OCI-LY7 (cell line): ENCODE data around the gene KRTAP5-3. TPM values are rescaled to one million over a fixed set of nuclear protein-coding genes. Genes with fewer than 3 reads are reported as not detected.
"Not testable (repeated sequence)": the region's sequence is repeated elsewhere in the genome, so short reads cannot be mapped to it uniquely, and the experiment has no call there.

ENCODE experiments used
- BruUV-seq: library from RNA; stranded (reverse); fragments of 400-500 nt; replicated peaks from 2 replicates; lab custom pipeline; 2021; lab: Mats Ljungman, UMichigan
- CTCF ChIA-PET: fragments of 300-600 bp; sonication (Branson Sonifier 250); formaldehyde crosslinking; loops from one replicate; lab custom pipeline; 2022; ENCODE audit warnings: antibody characterized with exemption; ENCODE audit not compliant: unreplicated experiment; lab: Charles Lee
- POLR2A ChIA-PET: fragments of 300-600 bp; sonication (Branson Sonifier 250); formaldehyde crosslinking; loops from one replicate; lab custom pipeline; 2022; ENCODE audit warnings: antibody characterized with exemption; lab: Charles Lee
- DNase-seq: peaks from one replicate; pipeline ENCODE4 v3.0.0-alpha.2; 2015; ENCODE audit warnings: low spot score
- H2AFZ ChIP-seq: fragments of 200-600 bp; sonication (generic), shearing (Covaris generic); 2 replicates; pipeline ENCODE4 v1.6.1; 2014; ENCODE audit warnings: mild to moderate bottlenecking, antibody characterized with exemption, low read length, moderate library complexity
- H3K27ac ChIP-seq: fragments of 200-600 bp; sonication (generic); 2 replicates; pipeline ENCODE4 v1.5.1; 2014; ENCODE audit warnings: mixed run types, low read depth, mild to moderate bottlenecking, moderate library complexity, low read length, inconsistent platforms; ENCODE audit not compliant: poor library complexity, severe bottlenecking
- H3K36me3 ChIP-seq: fragments of 200-600 bp; sonication (generic); 2 replicates; pipeline ENCODE4 v1.6.1; 2014; ENCODE audit warnings: mild to moderate bottlenecking, antibody characterized with exemption, low read length, moderate library complexity, mixed read lengths; ENCODE audit not compliant: insufficient read depth
- H3K4me1 ChIP-seq: fragments of 200-600 bp; sonication (generic); 2 replicates; pipeline ENCODE4 v1.5.1; 2014; ENCODE audit warnings: mild to moderate bottlenecking, low read length; ENCODE audit not compliant: insufficient read depth, poor library complexity, severe bottlenecking
- H3K4me2 ChIP-seq: fragments of 200-600 bp; sonication (generic); 2 replicates; pipeline ENCODE4 v1.6.1; 2014; ENCODE audit warnings: mild to moderate bottlenecking, low read length
- H3K4me3 ChIP-seq: fragments of 200-600 bp; sonication (generic); 2 replicates; pipeline ENCODE4 v1.5.1; 2014; ENCODE audit warnings: mild to moderate bottlenecking, low read depth, low read length; ENCODE audit not compliant: poor library complexity, severe bottlenecking
- H3K79me2 ChIP-seq: fragments of 200-600 bp; sonication (generic); 2 replicates; pipeline ENCODE4 v1.6.1; 2016; ENCODE audit warnings: low read depth, mild to moderate bottlenecking, low read length, moderate library complexity, mixed read lengths; ENCODE audit not compliant: insufficient read depth
- H3K9me2 ChIP-seq: fragments of 200-600 bp; sonication (generic); 2 replicates; pipeline ENCODE4 v1.6.1; 2016; ENCODE audit warnings: mild to moderate bottlenecking, low read length, mixed read lengths; ENCODE audit not compliant: insufficient read depth
- H3K9me3 ChIP-seq: fragments of 200-600 bp; sonication (generic); 2 replicates; pipeline ENCODE4 v1.6.1; 2014; ENCODE audit warnings: mild to moderate bottlenecking, mixed run types, low read length, mixed read lengths
- H4K20me1 ChIP-seq: fragments of 200-600 bp; sonication (generic); 2 replicates; pipeline ENCODE4 v1.6.1; 2014; ENCODE audit warnings: mild to moderate bottlenecking, antibody characterized with exemption, low read length, moderate library complexity, mixed read lengths; ENCODE audit not compliant: insufficient read depth
- EZH2phosphoT487 ChIP-seq: fragments of 200-600 bp; sonication (generic); IDR thresholded peaks from 2 replicates; pipeline ENCODE4 v1.6.1; 2018; ENCODE audit warnings: low read depth, borderline replicate concordance, mild to moderate bottlenecking, mixed run types, antibody characterized with exemption, low read length, moderate library complexity, mixed read lengths
- intact Hi-C: fragments of 100-400 bp; cut with micrococcal nuclease; formaldehyde crosslinking; loops from one replicate; pipeline ENCODE4 v1.10.0; 2022; ENCODE audit not compliant: unreplicated experiment
- total RNA-seq, 2 experiments: library from RNA; depleted of rRNA in 1 of 2; stranded (reverse); fragments of >200 nt in 1 of 2; shearing (Covaris generic) in 1 of 2; gene quantifications; 2 replicates each; pipeline ENCODE4 v1.2.3, GENCODE V29; 2014 to 2022
- TF ChIP-seq, protein P1 (sequence below): fragments of 200-600 bp; sonication (generic); conservative IDR thresholded peaks from 2 replicates; pipeline ENCODE4 v1.5.1; 2014; ENCODE audit warnings: mild to moderate bottlenecking, antibody characterized with exemption, low read length, moderate library complexity, mixed read lengths

KRTAP5-3 gene
- total RNA-seq, 2 experiments from 2014 or later: not detected

DNA sequence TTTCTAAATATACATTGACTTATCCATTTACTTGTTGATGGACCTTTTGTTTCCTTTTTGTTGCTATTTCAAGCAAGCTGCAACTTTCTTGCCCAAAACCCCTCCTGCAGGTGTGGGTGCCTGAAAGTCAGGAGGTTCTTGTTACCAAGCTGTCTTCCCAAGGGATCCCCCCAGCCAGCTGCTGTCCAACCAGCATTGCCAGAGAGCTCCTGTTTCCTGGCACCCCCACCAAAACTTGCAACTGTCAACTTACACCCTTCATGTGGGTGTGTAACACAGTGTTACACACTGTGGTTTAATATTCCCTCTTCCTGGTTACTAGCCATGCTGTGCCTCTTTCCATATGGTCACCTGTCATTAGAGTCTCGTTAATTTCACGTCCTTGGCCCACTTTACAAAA, 21.6 kb downstream of the KRTAP5-3 start:
- no peak overlapping the region for H2AFZ ChIP-seq
- no peaks in the 10 kb centered on the region for H4K20me1 ChIP-seq
- no peak for DNase-seq
- ChIA-PET CTCF (no interaction called here), POLR2A (interaction anchor here (0.7 kb wide), 1 partner anchor 1055 kb away, joined by 3 read pairs; no protein-coding TSS in a partner anchor)
- intact Hi-C loops: no loop called here
- H3K4me1 ChIP-seq: no peaks in the 10 kb centered on the region
- no TSS peak for BruUV-seq
- no peaks in the 10 kb centered on the region for H3K79me2 ChIP-seq
- H3K36me3 ChIP-seq: no peaks in the 10 kb centered on the region
- no peak for TF ChIP-seq EZH2phosphoT487
- TF ChIP-seq, protein P1, sequence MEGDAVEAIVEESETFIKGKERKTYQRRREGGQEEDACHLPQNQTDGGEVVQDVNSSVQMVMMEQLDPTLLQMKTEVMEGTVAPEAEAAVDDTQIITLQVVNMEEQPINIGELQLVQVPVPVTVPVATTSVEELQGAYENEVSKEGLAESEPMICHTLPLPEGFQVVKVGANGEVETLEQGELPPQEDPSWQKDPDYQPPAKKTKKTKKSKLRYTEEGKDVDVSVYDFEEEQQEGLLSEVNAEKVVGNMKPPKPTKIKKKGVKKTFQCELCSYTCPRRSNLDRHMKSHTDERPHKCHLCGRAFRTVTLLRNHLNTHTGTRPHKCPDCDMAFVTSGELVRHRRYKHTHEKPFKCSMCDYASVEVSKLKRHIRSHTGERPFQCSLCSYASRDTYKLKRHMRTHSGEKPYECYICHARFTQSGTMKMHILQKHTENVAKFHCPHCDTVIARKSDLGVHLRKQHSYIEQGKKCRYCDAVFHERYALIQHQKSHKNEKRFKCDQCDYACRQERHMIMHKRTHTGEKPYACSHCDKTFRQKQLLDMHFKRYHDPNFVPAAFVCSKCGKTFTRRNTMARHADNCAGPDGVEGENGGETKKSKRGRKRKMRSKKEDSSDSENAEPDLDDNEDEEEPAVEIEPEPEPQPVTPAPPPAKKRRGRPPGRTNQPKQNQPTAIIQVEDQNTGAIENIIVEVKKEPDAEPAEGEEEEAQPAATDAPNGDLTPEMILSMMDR: no peak
- no peak overlapping the region for H3K27ac ChIP-seq
- no peak overlapping the region for H3K4me3 ChIP-seq
- H3K4me2 ChIP-seq: no peak overlapping the region
- H3K9me3 ChIP-seq: no peaks in the 10 kb centered on the region
- H3K9me2 ChIP-seq: no peaks in the 10 kb centered on the region

DNA sequence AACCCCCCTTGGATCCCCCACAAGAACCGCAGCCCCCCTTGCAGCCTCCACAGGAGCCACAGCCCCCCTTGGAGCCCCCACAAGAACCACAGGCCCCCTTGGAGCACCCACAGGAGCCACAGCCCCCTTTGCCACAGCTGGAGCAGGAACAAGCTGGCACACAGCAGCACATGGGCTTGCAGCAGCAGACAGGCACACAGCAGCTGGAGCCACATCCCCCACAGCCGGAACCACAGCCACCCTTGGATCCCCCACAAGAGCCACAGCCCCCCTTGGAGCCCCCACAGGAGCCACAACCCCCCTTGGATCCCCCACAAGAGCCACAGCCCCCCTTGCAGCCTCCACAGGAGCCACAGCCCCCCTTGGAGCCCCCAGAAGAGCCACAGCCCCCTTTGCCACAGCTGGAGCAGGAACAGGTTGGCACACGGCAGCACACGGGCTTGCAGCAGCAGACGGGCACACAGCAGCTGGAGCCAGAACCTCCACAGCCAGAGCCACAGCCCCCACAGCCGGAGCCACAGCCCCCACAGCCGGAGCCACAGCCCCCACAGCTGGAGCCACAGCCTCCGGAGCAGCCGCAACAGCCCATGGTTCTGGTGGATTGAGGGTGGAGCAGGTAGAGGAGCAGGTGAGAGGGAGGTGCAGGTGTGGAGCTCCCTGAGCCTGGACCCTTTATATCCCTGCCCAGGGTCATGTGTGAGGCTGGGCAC, 23.4 kb downstream of the KRTAP5-3 start, which contains the start of gene KRTAP5-1:
KRTAP5-1 (minus strand) TSS at position 623 of the 710 bp plus-strand sequence; CDS start at position 589, 34 bp downstream.
- H3K9me3 ChIP-seq, H3K9me2 ChIP-seq, POLR2A ChIA-PET, H3K79me2 ChIP-seq, BruUV-seq, intact Hi-C loops, H3K27ac ChIP-seq, H2AFZ ChIP-seq, CTCF ChIA-PET, H3K4me1 ChIP-seq, H4K20me1 ChIP-seq, H3K4me3 ChIP-seq, H3K4me2 ChIP-seq, DNase-seq, H3K36me3 ChIP-seq: not testable (repeated sequence)

DNA sequence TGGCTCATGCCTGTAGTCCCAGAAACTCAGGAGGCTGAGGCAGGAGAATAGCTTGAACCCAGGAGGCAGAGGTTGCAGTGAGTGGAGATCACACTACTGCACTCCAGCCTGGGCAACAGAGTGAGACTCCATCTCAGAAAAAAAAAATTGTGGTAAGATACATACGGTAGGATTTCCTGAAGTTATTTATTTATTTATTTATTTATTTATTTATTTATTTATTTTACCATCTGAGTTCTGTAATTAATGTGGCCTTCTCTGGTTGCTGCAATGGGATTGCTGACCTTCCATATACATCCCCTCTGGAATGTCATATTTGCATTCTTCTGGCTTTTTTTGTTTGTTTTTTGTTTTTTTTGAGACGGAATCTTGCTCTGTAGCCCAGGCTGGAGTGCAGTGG, 25.4 kb downstream of the KRTAP5-3 start:
- H2AFZ ChIP-seq, POLR2A ChIA-PET, H3K4me3 ChIP-seq, BruUV-seq, H3K9me2 ChIP-seq, H3K4me1 ChIP-seq, intact Hi-C loops, H3K4me2 ChIP-seq, H3K9me3 ChIP-seq, H3K27ac ChIP-seq, DNase-seq, CTCF ChIA-PET, H3K36me3 ChIP-seq, H4K20me1 ChIP-seq, H3K79me2 ChIP-seq: not testable (repeated sequence)
